Sigmoid colon (tissue), 7 donors: ENCODE results near the gene HOXA5. TPM values are rescaled to one million over a fixed set of nuclear protein-coding genes. Genes with fewer than 3 reads are reported as not detected.

Source experiments
- DNase-seq: peaks from one replicate; pipeline ENCODE4 v3.0.0-alpha.2; 2019
- H3K27ac ChIP-seq, 4 donors: fragments of 200-600 bp; sonication (generic); one replicate each; pipeline ENCODE4 v1.5.1; 2016 to 2019; ENCODE audit warnings: mild to moderate bottlenecking in 1 of 4
- H3K27me3 ChIP-seq, 3 donors: fragments of 200-600 bp; sonication (generic); one replicate each; pipeline ENCODE4 v1.5.1; 2019; ENCODE audit warnings: mild to moderate bottlenecking in 1 of 3
- H3K36me3 ChIP-seq, 4 donors: fragments of 200-600 bp; sonication (generic); one replicate each; pipeline ENCODE4 v1.5.1; 2016 to 2019
- H3K4me1 ChIP-seq, 4 donors: fragments of 200-600 bp; sonication (generic); one replicate each; pipeline ENCODE4 v1.5.1; 2017 to 2019
- H3K4me3 ChIP-seq, 4 donors: fragments of 200-600 bp; sonication (generic); one replicate each; pipeline ENCODE4 v1.5.1; 2017 to 2019; ENCODE audit warnings: mild to moderate bottlenecking in 2 of 4, moderate library complexity in 1 of 4
- H3K9me3 ChIP-seq, 4 donors: fragments of 200-600 bp in 3 of 4; sonication (generic) in 3 of 4; one replicate each; pipeline versions ENCODE4 v1.5.1 to v1.6.1; 2013 to 2019
- EP300 ChIP-seq, 4 donors: sonication (generic); formaldehyde crosslinking; IDR thresholded peaks; one replicate each; pipeline ENCODE4 v1.6.1; 2017; ENCODE audit warnings: antibody characterized with exemption in 4 of 4
- POLR2A ChIP-seq, 2 donors: fragments of 450-650 bp; IDR thresholded peaks; one replicate each; pipeline ENCODE4 v1.6.1; 2016; ENCODE audit warnings: antibody characterized with exemption in 2 of 2, mild to moderate bottlenecking in 2 of 2, moderate library complexity in 2 of 2
- POLR2AphosphoS5 ChIP-seq, 4 donors: sonication (generic); formaldehyde crosslinking; IDR thresholded peaks; one replicate each; pipeline ENCODE4 v1.6.1; 2017; ENCODE audit warnings: antibody characterized with exemption in 4 of 4
- WGBS, 2 donors: extraction: QIAGEN DNeasy Blood & Tissue Kit; methylation state at CpG; one replicate each; pipeline ENCODE4 v1.1.7; 2013; 5-methylcytosine and 5-hydroxymethylcytosine counted together
- intact Hi-C: fragments of 100-400 bp; cut with DNase I; formaldehyde crosslinking; loops from one replicate; pipeline ENCODE4 v1.15.1; 2023
- polyA plus RNA-seq, 3 donors: library from polyadenylated mRNA; stranded (reverse); fragments of 200-250 nt; gene quantifications; one replicate each; pipeline ENCODE4 v1.2.3, GENCODE V29; 2013
- total RNA-seq, 4 donors: library from RNA; depleted of rRNA; stranded (reverse); fragments of >200 nt; gene quantifications; one replicate each; pipeline ENCODE4 v1.1.0, GENCODE V29; 2016
- TF ChIP-seq, protein P1 (sequence below), 4 experiments: fragments of 450-650 bp in 3 of 4; fragments of 200-600 bp in 1 of 4; IDR thresholded peaks; one replicate each; pipeline ENCODE4 v1.5.1; 2016 to 2019; ENCODE audit warnings: antibody characterized with exemption in 4 of 4, mild to moderate bottlenecking in 3 of 4, moderate library complexity in 2 of 4
- donor health status: healthy with polysubstance abuse.
- donor health status: Bipolar disorder and iron deficiency.
- donor health status: healthy.

HOXA5 gene
- total and polyA plus RNA-seq, 7 donors, result 3.2 to 14.3 (median 10.2) TPM

DNA sequence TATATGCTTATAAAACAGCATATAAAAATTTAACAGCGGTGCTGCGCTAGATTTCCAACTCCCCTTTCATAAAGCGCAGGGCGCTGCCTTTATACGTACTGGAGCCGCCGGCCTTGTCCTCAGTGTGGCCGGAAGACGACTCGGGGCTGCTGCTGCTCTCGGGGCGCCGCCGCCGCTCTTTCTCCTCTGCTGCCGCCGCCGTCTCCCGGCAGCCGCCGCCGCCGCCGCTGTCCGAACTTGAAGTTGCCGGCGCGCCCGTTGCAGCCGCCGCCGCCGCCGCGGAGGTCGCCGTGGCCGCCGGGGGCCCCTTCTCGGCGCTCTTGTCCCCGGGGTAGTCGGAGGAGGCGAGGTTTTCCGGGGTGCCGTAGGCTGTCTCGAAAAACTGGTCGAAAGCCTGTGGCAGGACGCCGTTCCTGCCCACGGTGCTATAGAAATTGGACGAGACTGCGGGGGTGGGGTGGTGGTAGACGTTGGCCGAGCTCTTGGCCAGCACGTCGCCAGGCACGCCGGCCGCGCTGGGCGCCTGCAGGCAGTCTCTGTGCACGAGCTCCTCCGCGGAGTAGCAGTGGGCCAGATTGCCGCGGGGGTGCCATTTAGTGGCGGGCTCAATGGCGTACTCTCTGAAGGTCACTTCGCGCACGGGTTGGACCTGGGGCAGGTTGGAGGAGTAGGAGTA, 41.0 kb upstream of the HOXA5 start:
- peaks cover 3 to 78% (median 52%) of the 10 kb centered on the region in 4 donors for H3K4me1 ChIP-seq
- H3K4me3 ChIP-seq, result peak overlapping the region; percentile 71 to 76 (median 72)
- intact Hi-C loops, result no loop called here
- no peaks in the 10 kb centered on the region for H3K36me3 ChIP-seq
- peak overlapping the region in 3 of 4 donors; percentile 97 to 98 (median 98) for H3K27ac ChIP-seq
- peaks cover 0 to 17% (median 0%) of the 10 kb centered on the region in 3 donors for H3K27me3 ChIP-seq
- TF ChIP-seq, protein P1, sequence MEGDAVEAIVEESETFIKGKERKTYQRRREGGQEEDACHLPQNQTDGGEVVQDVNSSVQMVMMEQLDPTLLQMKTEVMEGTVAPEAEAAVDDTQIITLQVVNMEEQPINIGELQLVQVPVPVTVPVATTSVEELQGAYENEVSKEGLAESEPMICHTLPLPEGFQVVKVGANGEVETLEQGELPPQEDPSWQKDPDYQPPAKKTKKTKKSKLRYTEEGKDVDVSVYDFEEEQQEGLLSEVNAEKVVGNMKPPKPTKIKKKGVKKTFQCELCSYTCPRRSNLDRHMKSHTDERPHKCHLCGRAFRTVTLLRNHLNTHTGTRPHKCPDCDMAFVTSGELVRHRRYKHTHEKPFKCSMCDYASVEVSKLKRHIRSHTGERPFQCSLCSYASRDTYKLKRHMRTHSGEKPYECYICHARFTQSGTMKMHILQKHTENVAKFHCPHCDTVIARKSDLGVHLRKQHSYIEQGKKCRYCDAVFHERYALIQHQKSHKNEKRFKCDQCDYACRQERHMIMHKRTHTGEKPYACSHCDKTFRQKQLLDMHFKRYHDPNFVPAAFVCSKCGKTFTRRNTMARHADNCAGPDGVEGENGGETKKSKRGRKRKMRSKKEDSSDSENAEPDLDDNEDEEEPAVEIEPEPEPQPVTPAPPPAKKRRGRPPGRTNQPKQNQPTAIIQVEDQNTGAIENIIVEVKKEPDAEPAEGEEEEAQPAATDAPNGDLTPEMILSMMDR (IDR thresholded peaks at IDR 0.05), result no peak
- peak in 1 of 2 donors; percentile 52 for TF ChIP-seq POLR2A (IDR thresholded peaks at IDR 0.05)
- TF ChIP-seq EP300 (IDR thresholded peaks at IDR 0.05), result no peak
- TF ChIP-seq POLR2AphosphoS5 (IDR thresholded peaks at IDR 0.05), result peak; percentile 62 to 85 (median 75)
- WGBS, 2 donors, result 1% methylated on average over 72 of the region's 72 CpGs
- DNase-seq, result peak; percentile 85
- H3K9me3 ChIP-seq, result no peaks in the 10 kb centered on the region

DNA sequence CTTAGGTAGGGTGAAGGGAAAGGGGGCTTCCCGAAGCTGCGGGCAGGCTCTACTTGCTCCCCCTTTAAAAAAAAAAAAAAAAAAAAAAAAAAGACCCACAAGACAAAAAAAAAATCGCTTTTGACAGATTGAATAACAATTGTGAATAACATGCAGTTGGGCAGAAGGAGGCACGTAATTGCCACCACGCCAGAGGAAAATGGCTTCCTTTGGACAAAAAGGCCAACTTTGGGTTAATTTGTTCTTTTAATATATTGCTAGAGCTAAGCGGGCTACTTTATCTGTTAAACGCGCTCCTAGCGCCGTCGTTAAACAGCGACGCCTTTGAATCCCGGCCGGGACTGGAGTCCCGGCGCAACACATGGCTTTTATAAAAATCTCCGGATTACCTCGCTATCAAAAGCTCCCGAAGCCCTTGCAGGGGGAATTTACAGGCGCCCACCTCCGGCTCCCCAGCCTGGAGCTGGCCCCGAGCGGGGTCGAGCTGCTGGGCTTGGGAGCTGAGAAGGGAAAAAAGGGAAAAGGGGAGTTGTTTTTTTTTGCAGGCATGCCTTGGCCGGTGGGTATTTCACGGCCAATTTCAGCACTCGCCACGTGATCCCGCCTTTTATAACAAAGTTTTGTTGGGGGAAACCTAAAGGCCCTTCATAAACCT, 40.3 kb upstream of the HOXA5 start:
- TF ChIP-seq EP300 (IDR thresholded peaks at IDR 0.05), result no peak
- no peak for TF ChIP-seq POLR2A (IDR thresholded peaks at IDR 0.05)
- no peak for TF ChIP-seq POLR2AphosphoS5 (IDR thresholded peaks at IDR 0.05)
- TF ChIP-seq, protein P1 (IDR thresholded peaks at IDR 0.05), result no peak
- intact Hi-C loops, result no loop called here
- Histone ChIP-seq H3K4me1 (peaks cover 3 to 72% (median 45%) of the 10 kb centered on the region in 4 donors), H3K9me3 (no peaks in the 10 kb centered on the region), H3K36me3 (no peaks in the 10 kb centered on the region), H3K27ac (peak overlapping the region in 3 of 4 donors; percentile 97 to 98 (median 98)), H3K4me3 (peak overlapping the region; percentile 71 to 76 (median 72)), H3K27me3 (peaks cover 0 to 13% (median 0%) of the 10 kb centered on the region in 3 donors)
- 1 to 2% methylated on average over 30 of the region's 30 CpGs for WGBS, 2 donors
- peak; percentile 76 for DNase-seq

DNA sequence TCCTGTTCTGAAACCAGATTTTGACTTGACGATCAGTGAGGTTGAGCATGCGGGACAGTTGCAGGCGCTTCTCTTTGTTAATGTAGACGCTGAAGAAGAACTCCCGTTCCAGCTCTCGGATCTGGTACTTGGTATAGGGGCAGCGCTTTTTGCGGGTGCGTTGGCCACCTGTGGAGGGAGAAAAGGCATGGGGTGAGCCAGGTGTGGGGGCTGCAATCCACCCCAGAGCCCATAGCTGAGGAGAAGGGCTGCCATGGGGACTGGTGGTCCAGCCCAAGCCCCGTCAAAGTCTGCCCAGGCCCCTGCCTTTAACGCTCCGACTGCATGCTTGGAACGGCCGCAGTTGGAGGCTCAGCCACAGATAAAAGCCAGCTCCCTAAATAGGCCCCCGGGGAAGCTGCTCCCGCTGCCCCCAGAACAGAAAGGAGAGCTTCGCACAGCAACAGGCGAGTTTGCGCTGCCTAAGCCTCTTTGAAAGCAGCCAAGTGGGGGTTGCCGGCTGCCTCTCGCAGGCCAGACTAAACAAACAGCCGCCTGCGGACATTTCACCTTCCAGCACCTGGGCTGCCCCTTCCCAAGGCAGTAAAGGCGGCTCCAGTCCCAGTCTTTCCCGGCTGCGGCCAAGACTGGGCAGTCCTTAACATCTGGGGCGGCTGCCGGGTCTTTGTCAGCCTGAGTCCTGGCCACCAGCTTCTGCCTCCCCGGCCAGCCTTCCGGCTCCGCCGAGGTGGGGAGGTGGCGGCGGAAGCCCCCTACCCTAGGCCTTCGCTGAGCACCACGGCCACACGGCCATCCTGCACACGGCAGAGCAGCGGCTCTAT, 39.6 kb upstream of the HOXA5 start:
- intact Hi-C loops, result no loop called here
- WGBS, 2 donors, result 3 to 13% methylated on average over 39 of the region's 39 CpGs
- peak; percentile 75 for DNase-seq
- Histone ChIP-seq H3K27me3 (peaks cover 0 to 11% (median 0%) of the 10 kb centered on the region in 3 donors), H3K9me3 (no peaks in the 10 kb centered on the region), H3K36me3 (no peaks in the 10 kb centered on the region), H3K4me1 (peaks cover 3 to 64% (median 38%) of the 10 kb centered on the region in 4 donors), H3K27ac (peak overlapping the region in 3 of 4 donors; percentile 97 to 98 (median 98)), H3K4me3 (peak overlapping the region; percentile 71 to 76 (median 72))
- no peak for TF ChIP-seq EP300 (IDR thresholded peaks at IDR 0.05)
- TF ChIP-seq POLR2A (IDR thresholded peaks at IDR 0.05), result peak in 1 of 2 donors; percentile 14
- TF ChIP-seq POLR2AphosphoS5 (IDR thresholded peaks at IDR 0.05), result peak in 2 of 4 donors; percentile 32 to 44
- TF ChIP-seq, protein P1 (IDR thresholded peaks at IDR 0.05), result no peak

DNA sequence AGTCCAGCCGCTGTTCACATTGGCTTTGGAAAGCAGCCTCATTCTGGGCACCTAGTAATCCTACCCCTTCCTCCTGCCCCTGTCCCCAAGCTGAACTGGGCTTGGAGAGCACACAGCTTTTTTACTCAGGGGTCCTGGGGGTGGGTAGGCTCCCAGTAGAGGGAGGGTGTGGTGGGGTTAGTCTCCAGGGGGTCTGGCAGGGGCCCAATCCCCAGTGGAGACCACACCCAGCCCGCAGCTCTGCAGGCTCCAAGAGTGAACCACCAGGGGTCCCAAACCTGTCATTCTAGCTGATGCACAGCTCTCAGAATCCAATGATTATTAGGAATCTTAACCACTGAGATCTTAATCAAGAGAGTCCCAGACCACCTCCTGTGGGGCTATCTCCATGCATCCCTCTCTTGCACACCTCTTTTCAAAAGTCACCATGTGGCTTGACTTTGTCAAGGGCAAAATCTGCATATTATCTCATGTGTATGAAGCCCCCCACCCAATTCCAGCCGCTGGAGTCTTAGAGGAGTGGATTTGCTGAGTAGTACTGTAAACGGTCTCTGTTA, 38.9 kb upstream of the HOXA5 start:
- no peaks in the 10 kb centered on the region for H3K36me3 ChIP-seq
- H3K9me3 ChIP-seq, result no peaks in the 10 kb centered on the region
- peak overlapping the region; percentile 71 to 76 (median 72) for H3K4me3 ChIP-seq
- peaks cover 3 to 57% (median 35%) of the 10 kb centered on the region in 4 donors for H3K4me1 ChIP-seq
- TF ChIP-seq, protein P1 (IDR thresholded peaks at IDR 0.05), result no peak
- no peak for TF ChIP-seq EP300 (IDR thresholded peaks at IDR 0.05)
- no peak for TF ChIP-seq POLR2A (IDR thresholded peaks at IDR 0.05)
- no peak for TF ChIP-seq POLR2AphosphoS5 (IDR thresholded peaks at IDR 0.05)
- 22 to 48% methylated on average over 4 of the region's 4 CpGs for WGBS, 2 donors
- intact Hi-C loops, result no loop called here
- peaks cover 0 to 11% (median 0%) of the 10 kb centered on the region in 3 donors for H3K27me3 ChIP-seq
- DNase-seq, result peak; percentile 74
- H3K27ac ChIP-seq, result peak overlapping the region in 3 of 4 donors; percentile 97 to 98 (median 98)
